Tongue (tissue), 2 donors: ENCODE measurements around the gene WBP11. TPM values are rescaled to one million over a fixed set of nuclear protein-coding genes. Genes with fewer than 3 reads are reported as not detected.
A peak's percentile ranks its signal among the peaks of the same experiment; 100 is the strongest.

ENCODE experiments used
- DNase-seq: peaks from one replicate; pipeline ENCODE4 v3.0.0-alpha.2; 2015
- total RNA-seq: library from RNA; depleted of rRNA; stranded (reverse); fragments of >200 nt; gene quantifications from one replicate; pipeline ENCODE4 v1.2.3, GENCODE V29; 2014

Gene WBP11
- total RNA-seq, 1 donor from 2014 or later, result 25.3 TPM

GRCh38 chr12:14824012-14824634 lies 20.8 kb upstream of the WBP11 start:
- no peak for DNase-seq

- DNase-seq, result no peak
Observed at GRCh38 chr12:14814014-14814413, 10.7 kb upstream of the WBP11 start, which contains the start of gene SMCO3. Gene SMCO3 (minus strand): TSS chr12:14814182. CDS start chr12:14806680, 7,502 bp downstream.

- no peak for DNase-seq
Observed at GRCh38 chr12:14811486-14811885, 8.2 kb upstream of the WBP11 start.

GRCh38 chr12:14810953-14811483 lies 7.7 kb upstream of the WBP11 start:
- DNase-seq, result no peak

GRCh38 chr12:14810167-14810952 lies 7.1 kb upstream of the WBP11 start:
- no peak for DNase-seq

GRCh38 chr12:14803830-14804160 lies 517 bp upstream of the WBP11 start:
- DNase-seq, result no peak

- no peak for DNase-seq
Observed at GRCh38 chr12:14802721-14803010, 612 bp downstream of the WBP11 start.

GRCh38 chr12:14802247-14802646 lies 1.0 kb downstream of the WBP11 start:
- peak; percentile 51 for DNase-seq

GRCh38 chr12:14795028-14795448 lies 8.2 kb downstream of the WBP11 start:
- no peak for DNase-seq

GRCh38 chr12:14785568-14785967 lies 17.7 kb downstream of the WBP11 start:
- no peak for DNase-seq

- DNase-seq, result no peak
Observed at GRCh38 chr12:14784471-14784870, 18.8 kb downstream of the WBP11 start.

- DNase-seq, result no peak
Observed at GRCh38 chr12:14782756-14783155, 20.5 kb downstream of the WBP11 start.

GRCh38 chr12:14781563-14781962 lies 21.7 kb downstream of the WBP11 start:
- DNase-seq, result no peak

GRCh38 chr12:14780859-14781258 lies 22.4 kb downstream of the WBP11 start:
- DNase-seq, result no peak

GRCh38 chr12:14779834-14780233 lies 23.4 kb downstream of the WBP11 start:
- DNase-seq, result no peak

- no peak for DNase-seq
Observed at GRCh38 chr12:14777271-14777670, 26.0 kb downstream of the WBP11 start.

- no peak for DNase-seq
Observed at GRCh38 chr12:14776236-14776961, 26.9 kb downstream of the WBP11 start.

GRCh38 chr12:14775636-14775980 lies 27.7 kb downstream of the WBP11 start:
- no peak for DNase-seq

- peak; percentile 61 for DNase-seq
Observed at GRCh38 chr12:14774906-14775635, 28.2 kb downstream of the WBP11 start.

GRCh38 chr12:14774074-14774905 lies 29.0 kb downstream of the WBP11 start:
- DNase-seq, result peak; percentile 98

GRCh38 chr12:14773685-14774073 lies 29.6 kb downstream of the WBP11 start:
- DNase-seq, result no peak

GRCh38 chr12:14772946-14773345 lies 30.3 kb downstream of the WBP11 start:
- no peak for DNase-seq
